GM18861 (cell line): ENCODE results near the gene SNRPA.

Source experiments
- ATAC-seq: cut with Tn5 transposase; IDR thresholded peaks from one replicate; pipeline ENCODE4 v1.9.1; 2021; ENCODE audit not compliant: unreplicated experiment

Gene SNRPA

DNA sequence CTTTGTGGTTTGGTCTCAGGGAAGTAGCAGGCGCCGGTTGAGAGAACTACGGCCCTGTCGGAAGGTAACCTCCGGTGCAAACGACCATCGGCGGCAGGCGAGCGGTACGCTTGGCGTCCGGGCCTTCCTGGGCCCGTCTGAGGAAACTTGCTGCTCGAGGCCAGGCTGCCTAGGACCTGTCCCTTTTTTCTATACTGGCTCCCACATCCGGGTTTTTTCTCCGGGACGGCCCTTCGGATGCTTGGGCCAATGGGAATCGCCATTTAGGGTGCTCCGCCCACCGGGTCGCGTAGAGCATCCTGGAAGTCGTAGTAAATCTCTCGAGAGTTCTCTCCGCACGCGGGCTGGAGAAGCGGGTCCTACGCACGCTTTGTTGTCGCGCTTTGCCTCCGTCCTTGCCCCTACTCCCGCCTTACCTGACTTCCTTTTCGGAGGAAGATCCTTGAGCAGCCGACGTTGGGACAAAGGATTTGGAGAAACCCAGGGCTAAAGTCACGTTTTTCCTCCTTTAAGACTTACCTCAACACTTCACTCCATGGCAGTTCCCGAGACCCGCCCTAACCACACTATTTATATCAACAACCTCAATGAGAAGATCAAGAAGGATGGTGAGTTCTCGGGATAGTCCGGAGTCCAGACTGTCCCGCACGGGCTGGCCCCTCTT is at the start of gene SNRPA:
SNRPA (plus strand) TSS at position 330 of the 664 bp plus-strand sequence; CDS start at position 536, 206 bp downstream.
- ATAC-seq = peak; percentile 37

- no peak for ATAC-seq
These were observed 49.2 kb upstream of the SNRPA start for GRCh38 chr19:40701758-40702157.

DNA sequence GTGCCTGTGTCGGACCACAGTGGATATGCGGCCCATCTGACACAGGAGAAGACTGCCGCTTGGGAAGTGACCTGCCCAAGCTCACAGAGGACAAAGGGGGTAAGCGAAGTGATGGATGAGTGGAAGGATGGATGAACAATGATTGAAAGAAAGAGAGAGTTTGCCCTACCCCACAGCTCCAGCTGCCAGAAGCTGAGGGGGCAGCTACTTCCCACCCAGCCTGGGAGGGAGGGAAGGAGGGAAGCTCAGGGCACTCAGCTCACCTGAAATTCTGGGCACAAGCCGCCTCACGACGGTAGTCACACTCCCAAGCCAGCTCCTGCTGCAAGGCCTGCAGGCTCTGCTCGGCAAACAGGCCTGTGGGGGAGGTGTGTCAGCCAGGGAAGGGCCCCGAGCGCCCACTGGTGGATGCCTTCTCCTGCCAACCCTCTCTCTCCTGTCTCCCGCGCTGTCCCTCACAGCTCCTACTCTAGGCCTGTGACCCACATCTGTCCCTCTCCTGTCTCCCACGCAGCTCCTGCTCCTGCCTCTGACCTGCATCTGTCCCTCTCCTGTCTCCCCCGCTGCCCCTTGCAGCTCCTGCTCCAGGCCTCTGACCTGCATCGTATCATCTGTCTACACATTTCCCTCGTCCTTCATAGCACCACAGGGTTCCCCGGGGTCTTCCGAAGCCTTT is 48.5 kb upstream of the SNRPA start:
- ATAC-seq = no peak

GRCh38 chr19:40703029-40703755 is 47.8 kb upstream of the SNRPA start:
- ATAC-seq = no peak

DNA sequence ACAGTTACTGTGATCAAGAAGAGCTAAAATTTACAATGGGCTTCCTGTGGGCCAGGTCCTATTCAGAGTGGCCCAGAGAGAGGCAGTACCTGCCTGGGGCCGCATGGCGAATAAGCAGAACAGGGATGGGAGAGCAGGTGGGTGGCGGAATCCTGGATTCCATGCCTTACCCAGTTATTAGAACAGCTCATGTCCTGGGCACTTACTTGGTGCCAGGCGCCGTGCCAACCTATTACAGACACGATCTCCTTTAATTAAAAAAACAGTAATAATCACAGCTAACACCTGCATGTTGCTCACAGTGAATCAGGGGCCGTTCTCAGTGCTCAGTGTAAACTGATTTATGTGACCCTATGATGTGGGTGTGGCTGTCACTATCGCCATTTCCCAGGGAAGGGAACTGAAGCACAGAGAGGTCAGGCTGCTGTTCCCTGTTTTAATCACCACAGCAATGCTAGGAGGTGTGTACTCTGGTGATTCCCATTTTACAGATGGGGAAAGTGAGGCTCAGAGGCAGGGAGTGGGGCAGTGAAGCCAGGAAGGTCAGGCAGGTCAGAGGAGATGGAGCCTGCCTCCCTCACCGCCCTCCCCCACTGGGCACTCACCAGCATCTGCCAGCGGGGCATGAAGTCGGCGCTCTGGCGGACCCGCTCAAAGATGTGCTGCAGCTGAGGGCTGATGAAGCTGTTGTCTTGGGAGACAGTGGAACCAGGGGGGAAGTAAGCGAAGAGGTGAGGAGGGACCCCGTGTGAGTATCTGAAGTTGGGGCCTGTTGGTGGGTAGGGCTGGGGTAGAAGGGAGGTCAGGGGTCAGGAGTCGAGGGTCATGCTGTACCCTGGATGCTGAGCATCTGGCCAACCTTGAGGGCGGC is 46.3 kb upstream of the SNRPA start:
- ATAC-seq = no peak

DNA sequence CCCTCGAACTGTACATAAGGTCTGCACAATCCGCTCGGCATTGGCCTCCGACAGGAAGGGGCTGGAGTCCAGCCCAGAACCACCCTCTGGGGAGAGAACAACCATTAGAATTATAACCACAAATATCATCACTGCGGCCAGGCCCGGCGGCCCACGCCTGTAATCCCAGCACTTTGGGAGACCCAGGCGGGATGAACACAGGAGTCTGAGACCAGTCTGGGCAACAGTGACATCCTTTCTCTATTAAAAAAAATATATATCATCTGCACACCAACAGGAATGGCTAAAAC is 45.7 kb upstream of the SNRPA start:
- no peak for ATAC-seq

DNA sequence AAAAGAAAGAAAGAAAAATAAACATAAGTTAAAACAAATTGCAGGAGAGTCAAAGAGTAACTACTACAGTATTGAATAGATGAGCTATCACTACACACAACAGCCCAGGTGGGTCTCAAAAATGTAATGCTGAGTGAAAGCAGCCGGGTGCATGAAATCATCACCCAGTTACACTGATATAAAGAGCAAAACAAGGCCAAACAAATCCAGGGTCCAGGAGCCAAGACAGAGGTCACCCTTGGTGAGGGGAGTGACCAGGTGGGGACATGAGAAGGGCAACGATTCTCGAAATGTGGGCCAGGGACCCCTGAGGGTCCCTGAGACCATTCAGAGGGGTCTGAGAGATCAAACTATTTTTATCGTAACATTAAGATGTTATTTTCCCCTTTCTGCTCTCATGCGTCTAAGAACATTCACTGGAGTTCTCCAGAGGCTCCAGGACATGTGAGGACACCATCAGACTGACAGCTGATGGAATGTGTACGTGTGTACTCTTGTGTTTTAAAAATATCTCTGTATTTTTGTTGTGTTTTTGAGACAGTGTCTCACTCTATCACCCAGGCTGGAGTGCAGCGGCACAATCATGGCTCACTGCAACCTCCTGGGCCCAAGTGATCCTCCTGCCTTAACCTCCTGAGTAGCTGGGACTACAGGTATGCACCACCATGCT is 44.9 kb upstream of the SNRPA start:
- no peak for ATAC-seq

- no peak for ATAC-seq
These were observed 43.4 kb upstream of the SNRPA start for GRCh38 chr19:40707615-40708014.

GRCh38 chr19:40709817-40710216 is 41.2 kb upstream of the SNRPA start:
- ATAC-seq = no peak

DNA sequence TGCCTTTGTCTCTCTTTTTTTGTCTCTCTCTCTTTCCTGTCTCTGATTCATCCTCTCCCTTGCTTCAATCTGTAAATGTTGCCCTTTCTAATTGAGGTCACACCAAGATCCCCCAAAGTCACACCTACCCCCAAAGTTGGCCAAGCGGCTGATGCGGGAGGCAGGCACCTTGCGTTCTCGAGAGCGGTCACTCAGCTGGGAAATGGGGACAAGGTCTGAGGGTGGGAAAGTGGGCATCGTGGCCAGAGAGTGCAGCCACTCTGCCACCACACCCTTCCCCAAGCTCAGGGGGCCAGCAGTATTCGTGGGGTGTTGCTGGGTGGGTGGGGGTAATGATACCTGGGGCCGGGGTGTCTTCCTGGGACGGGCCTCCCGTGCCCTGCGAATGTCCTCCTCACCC is 37.1 kb upstream of the SNRPA start:
- no peak for ATAC-seq

GRCh38 chr19:40714441-40715299 is 36.3 kb upstream of the SNRPA start:
- peak; percentile 39 for ATAC-seq

GRCh38 chr19:40716031-40716481 is 34.9 kb upstream of the SNRPA start:
- no peak for ATAC-seq

GRCh38 chr19:40716482-40717324 is 34.3 kb upstream of the SNRPA start, which contains the start of the genes COQ8B and ITPKC:
COQ8B (minus strand) TSS chr19:40716886; CDS start chr19:40714632, 2,254 bp downstream.
ITPKC (plus strand) TSS chr19:40717112; CDS start chr19:40717136, 24 bp downstream.
- peak; percentile 55 for ATAC-seq

- ATAC-seq = no peak
These were observed 33.6 kb upstream of the SNRPA start for GRCh38 chr19:40717325-40717879.

- no peak for ATAC-seq
These were observed 32.9 kb upstream of the SNRPA start for GRCh38 chr19:40717880-40718773.

- no peak for ATAC-seq
These were observed 32.1 kb upstream of the SNRPA start for GRCh38 chr19:40718774-40719391.

GRCh38 chr19:40719414-40719894 is 31.5 kb upstream of the SNRPA start:
- ATAC-seq = no peak
